ENCODE measurements around the gene SLC25A19.

DNA sequence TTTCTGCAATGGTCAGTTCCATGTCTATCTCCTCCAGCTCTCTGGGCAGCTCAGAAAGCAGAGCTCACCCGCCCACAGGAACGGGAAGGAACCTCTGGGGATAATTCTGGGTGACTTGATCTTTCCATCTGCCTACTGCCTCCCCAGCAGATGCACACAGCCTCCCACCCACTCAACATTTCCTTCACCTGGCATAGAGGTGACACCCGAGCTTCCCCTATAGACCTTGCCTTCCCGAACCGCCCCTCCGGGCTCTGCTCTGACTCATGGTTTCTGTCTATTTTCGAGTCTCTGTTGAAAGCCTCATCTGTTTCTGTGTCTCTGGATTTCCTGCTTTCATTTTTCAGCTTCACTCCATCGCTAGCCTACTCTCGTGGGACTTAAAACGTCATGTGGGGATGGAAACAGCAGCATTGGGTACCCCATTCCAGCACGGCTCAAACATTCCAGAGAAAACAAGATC is 39.2 kb downstream of the SLC25A19 start:
- TF ChIP-seq POLR2AphosphoS5 (IDR thresholded peaks at IDR 0.05; ENCODE audit: borderline replicate concordance, low read depth, low read length) (no peak), EZH2 (IDR thresholded peaks at IDR 0.05) (no peak), FOXP2 (optimal IDR thresholded peaks at IDR 0.05; ENCODE audit: control extremely low read depth, extremely low read length, insufficient read depth) (no peak)

Measured in SK-N-MC (cell line).